Spleen (tissue), 11 donors: ENCODE results near the gene FOXF2. TPM values are rescaled to one million over a fixed set of nuclear protein-coding genes. Genes with fewer than 3 reads are reported as not detected.

Source experiments
- DNase-seq: peaks from one replicate; pipeline ENCODE4 v3.0.0-alpha.2; 2020
- H3K27ac ChIP-seq, 8 donors: fragments of 200-600 bp; sonication (generic) in 7 of 8; 1 replicate in 4 of 8; 2 replicates in 4 of 8; pipeline versions ENCODE4 v1.5.0 to v1.8.0; 2016 to 2021; ENCODE audit warnings: inconsistent platforms in 4 of 8, mild to moderate bottlenecking in 4 of 8, moderate library complexity in 1 of 8
- H3K27me3 ChIP-seq, 7 donors: fragments of 200-600 bp; sonication (generic) in 6 of 7; replicated peaks in 1 of 7; 1 replicate in 4 of 7; 2 replicates in 3 of 7; pipeline versions ENCODE4 v1.5.0 to v1.8.0; 2016 to 2021; ENCODE audit warnings: inconsistent platforms in 3 of 7, mild to moderate bottlenecking in 1 of 7
- H3K36me3 ChIP-seq, 6 donors: fragments of 200-600 bp; sonication (generic) in 5 of 6; 1 replicate in 4 of 6; 2 replicates in 2 of 6; pipeline versions ENCODE4 v1.5.0 to v1.8.0; 2016 to 2021; ENCODE audit warnings: inconsistent platforms in 2 of 6
- H3K4me1 ChIP-seq, 6 donors: fragments of 200-600 bp; sonication (generic) in 5 of 6; 1 replicate in 3 of 6; 2 replicates in 3 of 6; pipeline versions ENCODE4 v1.5.0 to v1.8.0; 2016 to 2021; ENCODE audit warnings: inconsistent platforms in 3 of 6
- H3K4me3 ChIP-seq, 8 donors: fragments of 200-600 bp; sonication (generic) in 7 of 8; 1 replicate in 4 of 8; 2 replicates in 4 of 8; pipeline versions ENCODE4 v1.5.0 to v1.8.0; 2016 to 2021; ENCODE audit warnings: inconsistent platforms in 4 of 8, mild to moderate bottlenecking in 4 of 8, moderate library complexity in 2 of 8
- H3K9me3 ChIP-seq, 8 donors: fragments of 200-600 bp; sonication (generic) in 7 of 8; 1 replicate in 4 of 8; 2 replicates in 4 of 8; pipeline versions ENCODE4 v1.5.0 to v1.8.0; 2016 to 2021; ENCODE audit warnings: inconsistent platforms in 4 of 8
- CTCF ChIP-seq, 11 experiments: fragments of 200-600 bp in 7 of 11; fragments of 450-650 bp in 4 of 11; sonication (generic) in 4 of 11; IDR thresholded peaks in 8 of 11; conservative IDR thresholded peaks in 3 of 11; 1 replicate in 7 of 11; 2 replicates in 4 of 11; pipeline versions ENCODE4 v1.4.0 to v1.8.0; 2016 to 2021; ENCODE audit warnings: antibody characterized with exemption in 11 of 11, inconsistent platforms in 4 of 11, mild to moderate bottlenecking in 1 of 11
- POLR2A ChIP-seq, 3 donors: fragments of 450-650 bp; IDR thresholded peaks; one replicate each; pipeline ENCODE4 v1.5.1; 2017; ENCODE audit warnings: antibody characterized with exemption in 3 of 3, mild to moderate bottlenecking in 1 of 3
- POLR2AphosphoS5 ChIP-seq, 3 donors: sonication (generic); formaldehyde crosslinking; IDR thresholded peaks; one replicate each; pipeline ENCODE4 v1.5.1; 2017; ENCODE audit warnings: antibody characterized with exemption in 3 of 3
- WGBS, 5 donors: extraction: QIAGEN DNeasy Blood & Tissue Kit in 3 of 5; methylation state at CpG; one replicate each; pipeline versions ENCODE4 v1.1.5 to v1.1.7; 2013 to 2018; 5-methylcytosine and 5-hydroxymethylcytosine counted together
- intact Hi-C: fragments of 100-400 bp; cut with DNase I; formaldehyde crosslinking; loops from one replicate; pipeline ENCODE4 v1.15.0; 2023; ENCODE audit warnings: low total_unique reads
- polyA plus RNA-seq, 3 donors: library from polyadenylated mRNA; stranded (reverse); fragments of 200-250 nt; gene quantifications; one replicate each; pipeline ENCODE4 v1.2.1, GENCODE V29; 2013
- total RNA-seq, 7 donors: library from RNA; depleted of rRNA in 3 of 7; stranded (reverse); fragments of >200 nt in 3 of 7; fragmentation: NEBNext Ultra II Directional in 4 of 7; extraction: Animal tissue kit (Norgen Biotek cat#: 25700) in 4 of 7; gene quantifications; one replicate each; pipeline versions ENCODE4 v1.1.0 to v1.2.1, GENCODE V29; 2016 to 2021
- donor health status: healthy with polysubstance abuse.
- donor health status: DM: no; HTN: no; CAD: no; lungs with moderate emphysema.
- donor health status: DM: no; HTN: no; CAD: no.
- donor health status: Bipolar disorder and iron deficiency.
- donor health status: healthy.
- donor health status: DM: no; HTN: no; CAD: no.
- donor health status: DM: yes; HTN: yes; CAD: no.

FOXF2 gene
- total and polyA plus RNA-seq, 10 donors: not detected

GRCh38 chr6:1362643-1363042, 26.7 kb upstream of the FOXF2 start:
- intact Hi-C loops: no loop called here
- no peak for DNase-seq
- H3K4me1 ChIP-seq: no peaks in the 10 kb centered on the region
- H3K36me3 ChIP-seq: no peaks in the 10 kb centered on the region
- 85 to 90% (median 86%) methylated on average over 9 of the region's 9 CpGs for WGBS, 5 donors
- no peak overlapping the region for H3K27ac ChIP-seq
- H3K9me3 ChIP-seq: no peaks in the 10 kb centered on the region
- no peak for TF ChIP-seq CTCF (IDR thresholded peaks at IDR 0.05 in 8 of 11, conservative IDR thresholded peaks at IDR 0.05 in 3 of 11)
- no peak for TF ChIP-seq POLR2A (IDR thresholded peaks at IDR 0.05)
- TF ChIP-seq POLR2AphosphoS5 (IDR thresholded peaks at IDR 0.05): no peak
- peaks cover 0 to 72% (median 5%) of the 10 kb centered on the region in 7 donors for H3K27me3 ChIP-seq
- H3K4me3 ChIP-seq: no peak overlapping the region

GRCh38 chr6:1363298-1363697, 26.1 kb upstream of the FOXF2 start:
- H3K9me3 ChIP-seq: no peaks in the 10 kb centered on the region
- H3K4me3 ChIP-seq: no peak overlapping the region
- no peak overlapping the region for H3K27ac ChIP-seq
- peaks cover 0 to 78% (median 5%) of the 10 kb centered on the region in 7 donors for H3K27me3 ChIP-seq
- H3K36me3 ChIP-seq: no peaks in the 10 kb centered on the region
- no peaks in the 10 kb centered on the region for H3K4me1 ChIP-seq
- intact Hi-C loops: no loop called here
- 59 to 82% (median 70%) methylated on average over 4 of the region's 4 CpGs for WGBS, 5 donors
- TF ChIP-seq CTCF (IDR thresholded peaks at IDR 0.05 in 8 of 11, conservative IDR thresholded peaks at IDR 0.05 in 3 of 11) (no peak), POLR2AphosphoS5 (IDR thresholded peaks at IDR 0.05) (no peak), POLR2A (IDR thresholded peaks at IDR 0.05) (no peak)
- no peak for DNase-seq

- Histone ChIP-seq H3K27me3 (peaks cover 0 to 85% (median 5%) of the 10 kb centered on the region in 7 donors), H3K9me3 (peaks cover 0 to under 1% (median 0%) of the 10 kb centered on the region in 8 donors), H3K27ac (no peak overlapping the region), H3K36me3 (no peaks in the 10 kb centered on the region), H3K4me3 (no peak overlapping the region), H3K4me1 (no peaks in the 10 kb centered on the region)
- no peak for TF ChIP-seq POLR2AphosphoS5 (IDR thresholded peaks at IDR 0.05)
- TF ChIP-seq POLR2A (IDR thresholded peaks at IDR 0.05): no peak
- no peak for TF ChIP-seq CTCF (IDR thresholded peaks at IDR 0.05 in 8 of 11, conservative IDR thresholded peaks at IDR 0.05 in 3 of 11)
- DNase-seq: no peak
- intact Hi-C loops: no loop called here
- 49 to 59% (median 54%) methylated on average over 16 of the region's 16 CpGs for WGBS, 5 donors
These were observed 25.4 kb upstream of the FOXF2 start for GRCh38 chr6:1363729-1364572.

GRCh38 chr6:1364791-1365190, 24.6 kb upstream of the FOXF2 start:
- H3K27ac ChIP-seq: no peak overlapping the region
- intact Hi-C loops: no loop called here
- peaks cover 0 to 9% (median 2%) of the 10 kb centered on the region in 8 donors for H3K9me3 ChIP-seq
- H3K27me3 ChIP-seq: peaks cover 0 to 88% (median 5%) of the 10 kb centered on the region in 7 donors
- no peaks in the 10 kb centered on the region for H3K36me3 ChIP-seq
- H3K4me1 ChIP-seq: no peaks in the 10 kb centered on the region
- DNase-seq: no peak
- no peak for TF ChIP-seq POLR2A (IDR thresholded peaks at IDR 0.05)
- TF ChIP-seq POLR2AphosphoS5 (IDR thresholded peaks at IDR 0.05): no peak
- no peak for TF ChIP-seq CTCF (IDR thresholded peaks at IDR 0.05 in 8 of 11, conservative IDR thresholded peaks at IDR 0.05 in 3 of 11)
- WGBS, 5 donors: 60 to 70% (median 63%) methylated on average over 2 of the region's 2 CpGs
- H3K4me3 ChIP-seq: no peak overlapping the region
